Measurements from ENCODE around the gene ATP8A1.
"Not testable (repeated sequence)": the region's sequence is repeated elsewhere in the genome, so short reads cannot be mapped to it uniquely, and the experiment has no call there.

ATP8A1 gene

DNA sequence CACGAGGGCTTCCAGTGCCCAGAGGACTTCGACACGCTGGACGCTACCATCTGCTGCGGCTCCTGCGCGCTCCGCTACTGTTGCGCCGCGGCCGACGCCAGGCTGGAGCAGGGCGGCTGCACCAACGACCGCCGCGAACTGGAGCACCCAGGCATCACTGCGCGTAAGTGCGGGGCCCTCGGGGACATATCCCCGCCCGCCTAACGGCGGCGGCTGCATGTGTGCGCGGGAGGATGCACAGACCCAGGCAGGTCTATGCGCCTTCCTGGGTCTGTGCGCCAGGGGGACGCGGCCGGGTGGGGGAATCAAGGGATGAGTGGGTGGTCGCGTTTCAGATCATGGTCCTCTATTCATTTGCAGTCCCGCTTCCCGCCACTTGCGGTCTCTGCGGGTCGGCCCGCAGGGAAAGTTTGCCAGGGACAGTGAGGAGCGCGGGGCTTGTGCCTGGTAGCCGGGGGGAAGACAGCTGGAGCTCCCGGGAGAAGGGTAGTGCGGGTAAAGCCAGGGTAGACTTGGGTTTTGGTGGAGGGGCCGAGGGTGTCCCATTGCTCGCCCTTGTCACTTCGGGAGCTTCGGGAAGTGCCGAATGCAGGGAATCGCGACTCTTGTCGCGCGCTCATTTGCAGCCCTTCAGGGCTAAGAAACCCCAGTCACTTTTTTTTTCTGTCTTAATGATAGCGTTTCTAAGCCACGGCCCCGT, 258.6 kb downstream of the ATP8A1 start:
- DNase-seq, result no peak

- no peak for DNase-seq
Observed at GRCh38 chr4:42397635-42398170, 259.2 kb downstream of the ATP8A1 start.

- no peak for DNase-seq
Observed at GRCh38 chr4:42396752-42397634, 259.9 kb downstream of the ATP8A1 start, which contains the start of gene SHISA3. TSS of gene SHISA3 (plus strand) at chr4:42397488. CDS start at chr4:42398057, 569 bp downstream.

- no peak for DNase-seq
Observed at GRCh38 chr4:42396361-42396751, 260.5 kb downstream of the ATP8A1 start.

DNA sequence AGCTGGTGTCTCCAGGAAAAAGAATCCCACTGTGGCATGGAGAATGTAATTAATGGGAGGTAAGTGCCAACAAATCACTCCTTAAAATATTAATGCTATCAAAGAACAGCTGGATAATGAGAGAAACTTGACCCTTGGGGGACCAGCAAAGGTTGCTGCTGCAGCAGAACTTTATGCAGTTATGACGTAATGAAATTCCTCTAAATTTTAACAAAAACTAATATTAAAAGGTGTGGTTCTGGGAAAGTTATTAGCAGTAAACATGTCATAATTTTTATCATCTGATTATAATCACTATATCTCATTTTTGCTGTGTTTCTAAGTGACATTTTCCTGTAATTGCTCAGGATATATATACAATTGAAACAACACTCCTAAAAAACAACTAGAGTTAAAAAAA, 261.3 kb downstream of the ATP8A1 start:
- no peak for DNase-seq

GRCh38 chr4:42392436-42392835, 264.5 kb downstream of the ATP8A1 start:
- no peak for DNase-seq

GRCh38 chr4:42391981-42392380, 264.9 kb downstream of the ATP8A1 start:
- no peak for DNase-seq

- no peak for DNase-seq
Observed at GRCh38 chr4:42391355-42391664, 265.6 kb downstream of the ATP8A1 start.

- no peak for DNase-seq
Observed at GRCh38 chr4:42390622-42391354, 266.1 kb downstream of the ATP8A1 start.

DNA sequence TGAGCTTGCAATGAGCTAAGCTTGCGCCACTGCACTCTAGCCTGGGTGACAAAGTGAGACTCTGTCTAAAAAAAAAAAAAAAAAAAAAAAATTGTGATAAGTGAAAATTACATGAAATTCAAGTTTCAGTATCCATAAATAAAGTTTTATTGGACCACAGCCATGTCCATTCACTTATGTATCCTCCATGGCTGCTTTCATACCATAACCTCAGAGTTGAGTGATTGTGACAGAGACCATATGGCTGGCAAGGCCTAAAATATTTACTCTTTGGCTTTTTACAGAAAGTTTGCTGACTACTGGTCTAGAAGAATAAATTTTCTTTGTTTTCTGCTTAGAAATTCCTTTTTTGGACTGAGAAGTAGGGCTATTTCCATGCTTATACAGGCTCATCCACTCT, 271.4 kb downstream of the ATP8A1 start:
- DNase-seq, result no peak

- no peak for DNase-seq
Observed at GRCh38 chr4:42381666-42382065, 275.2 kb downstream of the ATP8A1 start.

DNA sequence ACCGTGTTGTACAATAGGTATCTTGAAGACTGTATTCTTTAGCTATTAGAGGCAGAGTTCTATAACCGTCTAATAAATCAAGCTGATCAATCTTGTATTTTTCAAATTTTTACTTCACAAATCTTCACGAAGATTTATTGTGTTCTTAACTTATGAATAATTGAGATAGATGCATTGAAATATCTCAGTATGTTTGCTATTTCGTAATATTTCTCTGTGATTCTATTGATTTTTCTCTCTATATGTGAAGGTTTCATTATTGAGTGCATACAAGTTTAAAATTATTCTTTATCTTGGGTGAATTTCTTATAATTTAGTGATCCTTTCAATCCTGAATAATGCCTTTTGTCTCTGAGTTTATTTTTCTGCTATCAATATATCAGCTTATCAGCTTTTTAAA, 279.4 kb downstream of the ATP8A1 start:
- DNase-seq, result no peak

DNA sequence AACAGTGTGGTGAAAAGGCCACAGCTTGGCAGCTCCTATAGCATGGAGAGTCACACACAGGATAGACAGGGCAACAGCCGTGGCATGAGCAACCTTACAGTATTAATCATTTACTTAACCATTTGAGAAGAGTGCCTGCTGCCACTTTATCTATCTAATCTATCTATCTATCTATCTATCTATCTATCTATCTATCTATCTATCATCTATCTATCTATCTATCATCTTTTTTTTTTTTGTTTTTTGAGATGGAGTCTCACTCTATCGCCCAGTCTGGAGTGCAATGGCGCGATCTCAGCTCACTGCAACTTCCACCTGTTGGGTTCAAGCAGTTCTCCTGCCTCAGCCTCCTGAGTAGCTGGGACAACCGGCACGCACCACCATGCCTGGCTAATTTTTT, 284.6 kb downstream of the ATP8A1 start:
- not testable (repeated sequence) for DNase-seq

DNA sequence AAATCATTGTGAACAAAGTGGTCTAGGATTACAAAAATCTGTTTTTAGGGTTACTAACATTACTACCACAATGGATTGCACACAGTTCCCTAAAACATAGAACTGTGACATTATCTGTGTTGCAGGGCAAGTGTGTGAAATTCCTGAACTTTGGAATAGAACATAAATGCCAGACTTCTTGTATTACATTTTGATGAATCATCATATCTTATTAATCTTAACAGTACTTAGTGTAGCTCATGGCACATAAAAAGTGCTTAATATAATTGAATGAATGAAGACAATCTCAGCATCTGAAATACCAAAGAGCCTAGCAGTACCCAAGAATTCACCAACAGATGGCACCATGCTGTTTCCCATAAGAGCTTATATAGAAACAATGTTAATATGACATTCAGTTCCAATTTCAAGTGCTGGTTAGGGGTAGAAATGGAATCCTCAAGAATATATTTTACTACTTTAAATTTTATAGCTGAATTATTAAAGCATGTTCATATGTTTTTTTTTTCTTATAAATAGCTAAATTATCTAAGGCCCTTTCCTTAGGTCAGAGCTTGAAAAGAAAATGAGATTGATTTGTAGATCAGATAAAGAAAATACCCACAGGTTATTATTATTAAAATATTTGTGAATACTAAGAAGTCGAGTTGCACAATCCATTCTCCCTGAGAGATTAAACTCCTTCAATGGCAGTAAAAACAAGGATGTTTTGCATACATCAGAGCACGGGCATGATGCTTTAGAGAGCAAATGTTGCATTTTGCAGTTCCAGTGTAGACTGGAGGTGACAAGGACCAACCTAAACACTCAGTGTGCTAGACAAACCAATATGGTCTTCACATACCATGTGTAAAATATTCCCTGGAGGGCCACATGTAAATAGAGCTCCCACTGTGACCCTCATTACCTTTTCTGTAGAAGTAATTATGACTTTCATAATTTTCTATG, 285.3 kb downstream of the ATP8A1 start:
- peak; percentile 20 for DNase-seq

DNA sequence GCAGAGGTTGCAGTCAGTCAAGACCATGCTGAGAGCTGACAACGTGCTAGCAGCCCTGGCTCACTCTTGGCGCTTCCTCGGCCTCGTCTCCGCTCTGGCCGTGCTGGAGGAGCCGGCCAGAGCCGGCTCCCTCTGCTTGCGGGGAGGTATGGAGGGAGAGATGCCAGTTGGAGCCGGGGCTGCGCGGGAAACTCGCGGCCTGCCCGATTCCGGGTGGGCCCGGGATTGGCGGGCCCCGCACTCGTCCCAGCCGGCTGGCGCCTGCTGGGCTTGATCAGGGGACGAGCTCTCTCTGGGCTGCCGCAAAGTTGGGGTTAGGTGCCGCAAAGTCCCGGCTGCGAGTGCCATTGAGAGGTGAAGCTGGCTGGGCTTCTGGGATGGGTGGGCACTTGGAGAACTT, 287.4 kb downstream of the ATP8A1 start:
- no peak for DNase-seq

- DNase-seq, result no peak
Observed at GRCh38 chr4:42366959-42367358, 289.9 kb downstream of the ATP8A1 start.

- no peak for DNase-seq
Observed at GRCh38 chr4:42364266-42365053, 292.4 kb downstream of the ATP8A1 start.

- DNase-seq, result no peak
Observed at GRCh38 chr4:42363614-42364013, 293.3 kb downstream of the ATP8A1 start.

GRCh38 chr4:42362591-42362990, 294.3 kb downstream of the ATP8A1 start:
- no peak for DNase-seq

- DNase-seq, result no peak
Observed at GRCh38 chr4:42361456-42361855, 295.4 kb downstream of the ATP8A1 start.

DNA sequence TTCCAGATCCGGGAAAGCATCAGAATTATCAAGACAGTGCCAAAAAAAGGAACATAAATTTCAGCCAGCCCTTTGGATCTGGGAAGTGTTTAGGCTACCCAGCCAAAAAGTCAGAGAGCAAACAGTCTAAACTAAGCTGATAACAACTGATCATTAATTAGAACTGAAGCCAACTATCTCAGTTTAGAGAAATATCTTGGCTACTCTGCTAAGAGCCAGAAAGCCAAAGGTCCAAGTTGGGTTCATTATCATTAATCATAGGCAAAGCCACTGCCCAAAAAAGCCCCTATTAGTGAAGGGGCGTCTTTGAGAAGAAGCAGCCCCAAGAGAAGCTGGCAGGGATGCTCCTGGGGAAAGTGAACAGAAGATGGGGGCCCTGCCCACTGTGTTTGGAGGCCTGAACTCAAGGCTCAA, 296.6 kb downstream of the ATP8A1 start:
- no peak for DNase-seq

Data from NCI-H1105 (cell line).